ENCODE data around the gene STAMBP.

Gene STAMBP

GRCh38 chr2:73916666-73917065 is 87.9 kb downstream of the STAMBP start:
- in situ Hi-C loops (cut with HindIII; ENCODE audit: low sequenced_read_pairs): no loop called here
- no peak overlapping the region for H3K4me3 ChIP-seq (ENCODE audit: low read depth, low read length)
- DNase-seq (ENCODE audit: low read depth, low spot score): no peak
- no peak for TF ChIP-seq CTCF (IDR thresholded peaks at IDR 0.05; ENCODE audit: low read depth, low read length)

GRCh38 chr2:73917296-73917695 is 88.5 kb downstream of the STAMBP start:
- no peak overlapping the region for H3K4me3 ChIP-seq (ENCODE audit: low read depth, low read length)
- in situ Hi-C loops (cut with HindIII; ENCODE audit: low sequenced_read_pairs): no loop called here
- no peak for TF ChIP-seq CTCF (IDR thresholded peaks at IDR 0.05; ENCODE audit: low read depth, low read length)
- DNase-seq (ENCODE audit: low read depth, low spot score): no peak

- in situ Hi-C loops (cut with HindIII; ENCODE audit: low sequenced_read_pairs): no loop called here
- no peak for DNase-seq (ENCODE audit: low read depth, low spot score)
- no peak overlapping the region for H3K4me3 ChIP-seq (ENCODE audit: low read depth, low read length)
- TF ChIP-seq CTCF (IDR thresholded peaks at IDR 0.05; ENCODE audit: low read depth, low read length): no peak
These were observed 89.0 kb downstream of the STAMBP start for GRCh38 chr2:73917696-73918207.

- no peak for TF ChIP-seq CTCF (IDR thresholded peaks at IDR 0.05; ENCODE audit: low read depth, low read length)
- DNase-seq (ENCODE audit: low read depth, low spot score): no peak
- H3K4me3 ChIP-seq (ENCODE audit: low read depth, low read length): no peak overlapping the region
- in situ Hi-C loops (cut with HindIII; ENCODE audit: low sequenced_read_pairs): no loop called here
These were observed 90.1 kb downstream of the STAMBP start for GRCh38 chr2:73918856-73919255.

GRCh38 chr2:73919596-73920228 is 91.0 kb downstream of the STAMBP start:
- no peak for TF ChIP-seq CTCF (IDR thresholded peaks at IDR 0.05; ENCODE audit: low read depth, low read length)
- in situ Hi-C loops (cut with HindIII; ENCODE audit: low sequenced_read_pairs): no loop called here
- no peak for DNase-seq (ENCODE audit: low read depth, low spot score)
- no peak overlapping the region for H3K4me3 ChIP-seq (ENCODE audit: low read depth, low read length)

- no peak for DNase-seq (ENCODE audit: low read depth, low spot score)
- TF ChIP-seq CTCF (IDR thresholded peaks at IDR 0.05; ENCODE audit: low read depth, low read length): peak; percentile 37
- no peak overlapping the region for H3K4me3 ChIP-seq (ENCODE audit: low read depth, low read length)
- in situ Hi-C loops (cut with HindIII; ENCODE audit: low sequenced_read_pairs): no loop called here
These were observed 92.1 kb downstream of the STAMBP start for GRCh38 chr2:73920577-73921545.

Data from astrocyte of the spinal cord (primary cell).